Right ventricle myocardium inferior (tissue), 1 donor: Measurements from ENCODE around the gene SLC7A14. TPM values are rescaled to one million over a fixed set of nuclear protein-coding genes. Genes with fewer than 3 reads are reported as not detected.

Source experiments
- ATAC-seq: fragments of 200-7000 bp; cut with Tn5 transposase; one replicate; pipeline ENCODE4 v1.9.1; 2020; ENCODE audit warnings: mild to moderate bottlenecking, moderate library complexity
- DNase-seq: peaks from one replicate; pipeline ENCODE4 v3.0.0; 2021; ENCODE audit errors: missing footprints
- intact Hi-C: fragments of 100-400 bp; cut with DNase I; formaldehyde crosslinking; loops from one replicate; pipeline ENCODE4 v1.11.0; 2022
- total RNA-seq: library from RNA; stranded (reverse); fragmentation: NEBNext Ultra II Directional; extraction: Animal tissue kit (Norgen Biotek cat#: 25700); gene quantifications from one replicate; pipeline ENCODE4 v1.2.1, GENCODE V29; 2021
- donor health status: DM: no; HTN: yes; CAD: no; lungs with severe emphysema.

Gene SLC7A14
- total RNA-seq, 1 donor from 2014 or later: not detected

DNA sequence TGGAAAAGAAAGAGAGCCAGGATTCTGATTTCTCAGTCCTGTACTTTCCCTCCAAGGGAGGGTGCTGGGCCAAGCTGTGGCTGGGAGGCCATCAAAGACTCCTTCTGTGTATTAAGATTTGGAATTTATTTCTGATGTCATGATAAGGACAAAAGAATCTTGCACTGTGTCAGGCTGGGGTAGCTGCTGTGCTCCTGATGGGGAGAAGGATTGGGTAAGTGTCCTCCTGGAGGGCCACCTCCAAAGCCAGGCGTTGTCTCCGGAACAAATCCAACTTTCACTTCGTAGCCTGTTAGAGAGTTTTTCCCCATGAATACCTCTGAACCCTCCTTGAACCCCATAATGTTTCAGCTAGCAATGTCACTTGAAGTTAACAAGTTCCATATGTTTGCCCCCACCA is 137.3 kb downstream of the SLC7A14 start:
- intact Hi-C loops: no loop called here
- DNase-seq: no peak
- no peak for ATAC-seq

DNA sequence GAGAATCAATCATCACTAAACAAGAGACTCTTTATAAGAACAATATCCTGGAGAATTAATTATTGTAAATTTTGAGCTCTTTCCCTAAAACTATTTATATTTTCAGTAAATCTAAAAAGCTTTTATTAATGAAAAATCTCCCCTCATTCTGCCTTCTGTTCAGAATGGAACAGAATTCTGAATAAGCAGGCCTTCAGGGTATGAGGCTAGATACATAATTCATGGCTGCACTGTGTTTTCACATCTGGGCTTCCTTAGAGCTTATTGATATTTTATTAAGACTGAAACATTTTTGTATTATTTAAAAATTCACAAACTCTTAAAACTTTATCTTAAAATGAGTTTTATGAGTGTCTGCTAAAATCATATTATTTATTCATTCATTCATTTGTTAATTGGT is 142.4 kb downstream of the SLC7A14 start:
- intact Hi-C loops: no loop called here
- ATAC-seq: no peak
- DNase-seq: no peak

DNA sequence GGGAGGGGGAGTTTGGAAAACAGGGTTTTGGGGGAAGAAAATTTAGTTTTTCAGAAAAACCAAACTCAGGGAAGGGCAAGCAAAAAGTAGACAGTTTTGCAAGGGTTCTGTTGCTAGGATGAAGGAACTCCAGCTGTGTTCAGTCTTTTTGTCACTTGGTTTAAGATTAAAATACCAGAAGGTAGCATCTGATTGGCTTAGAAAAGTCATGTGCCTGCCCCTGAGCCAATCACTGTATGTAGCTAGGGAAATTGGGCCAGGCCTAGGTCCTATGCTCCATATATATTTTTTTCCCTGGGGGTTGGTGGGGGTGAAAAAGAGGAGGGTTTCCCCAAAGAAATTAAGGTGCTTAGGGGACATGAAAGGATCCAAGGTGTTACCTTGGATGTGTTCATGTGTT is 142.9 kb downstream of the SLC7A14 start:
- DNase-seq: no peak
- no peak for ATAC-seq
- intact Hi-C loops: no loop called here

DNA sequence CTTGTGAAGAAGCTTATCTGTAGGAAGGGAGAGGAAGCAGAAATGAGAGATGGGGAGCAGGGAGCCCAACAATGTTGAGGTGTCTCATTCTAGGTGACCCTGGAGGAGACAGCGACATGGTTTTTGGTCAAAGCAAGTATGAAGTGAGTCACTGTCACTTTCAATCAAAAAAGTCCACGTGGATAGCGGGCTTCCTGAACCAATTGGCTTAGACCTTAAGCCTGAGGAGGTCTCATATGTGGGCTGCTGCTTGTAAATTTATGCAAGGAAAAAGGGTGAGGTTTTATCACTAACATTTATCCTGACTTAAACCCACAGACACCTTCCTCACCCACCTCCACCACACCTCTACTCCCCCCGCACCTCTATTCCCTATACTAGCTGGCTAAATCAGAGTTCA is 144.5 kb downstream of the SLC7A14 start:
- DNase-seq (no peak), ATAC-seq (no peak)
- intact Hi-C loops: no loop called here

DNA sequence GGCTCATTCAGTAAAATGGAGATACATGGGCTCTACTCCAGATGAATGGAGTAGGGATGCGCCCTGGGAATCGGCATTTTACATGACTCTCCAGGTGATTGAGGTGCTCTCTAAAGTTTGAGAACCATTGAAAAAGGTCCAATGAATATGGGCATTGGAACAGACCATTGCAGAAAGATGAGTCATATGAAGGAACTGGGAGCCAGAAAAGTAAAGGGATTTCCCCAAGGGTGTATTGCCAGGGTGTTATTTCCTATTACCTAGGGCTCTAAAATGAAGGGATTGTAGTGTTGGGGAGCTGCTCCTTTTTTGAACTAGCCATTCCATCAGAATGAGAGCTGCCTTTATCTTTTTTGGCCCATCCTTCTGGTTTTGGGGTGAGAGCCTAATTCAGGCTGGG is 145.5 kb downstream of the SLC7A14 start:
- no peak for ATAC-seq
- no peak for DNase-seq
- intact Hi-C loops: no loop called here

DNA sequence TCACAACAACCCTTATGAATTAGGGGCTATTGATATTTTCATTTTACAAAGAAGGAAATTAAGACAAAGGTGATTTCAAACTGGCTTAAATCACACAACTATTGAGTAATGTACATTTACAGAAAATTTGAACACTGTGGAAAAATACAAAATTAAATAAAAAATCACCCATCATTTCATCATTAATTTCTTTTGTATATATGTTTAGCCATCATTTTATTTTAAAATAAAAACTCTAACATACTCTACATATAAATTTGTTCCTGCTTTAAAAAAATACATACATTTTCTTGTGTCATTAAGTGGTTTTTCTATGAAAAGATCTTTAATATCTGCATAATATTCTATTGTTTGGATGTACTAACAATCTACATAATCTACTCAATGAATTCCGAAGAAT is 147.0 kb downstream of the SLC7A14 start:
- intact Hi-C loops: no loop called here
- DNase-seq: no peak
- no peak for ATAC-seq

DNA sequence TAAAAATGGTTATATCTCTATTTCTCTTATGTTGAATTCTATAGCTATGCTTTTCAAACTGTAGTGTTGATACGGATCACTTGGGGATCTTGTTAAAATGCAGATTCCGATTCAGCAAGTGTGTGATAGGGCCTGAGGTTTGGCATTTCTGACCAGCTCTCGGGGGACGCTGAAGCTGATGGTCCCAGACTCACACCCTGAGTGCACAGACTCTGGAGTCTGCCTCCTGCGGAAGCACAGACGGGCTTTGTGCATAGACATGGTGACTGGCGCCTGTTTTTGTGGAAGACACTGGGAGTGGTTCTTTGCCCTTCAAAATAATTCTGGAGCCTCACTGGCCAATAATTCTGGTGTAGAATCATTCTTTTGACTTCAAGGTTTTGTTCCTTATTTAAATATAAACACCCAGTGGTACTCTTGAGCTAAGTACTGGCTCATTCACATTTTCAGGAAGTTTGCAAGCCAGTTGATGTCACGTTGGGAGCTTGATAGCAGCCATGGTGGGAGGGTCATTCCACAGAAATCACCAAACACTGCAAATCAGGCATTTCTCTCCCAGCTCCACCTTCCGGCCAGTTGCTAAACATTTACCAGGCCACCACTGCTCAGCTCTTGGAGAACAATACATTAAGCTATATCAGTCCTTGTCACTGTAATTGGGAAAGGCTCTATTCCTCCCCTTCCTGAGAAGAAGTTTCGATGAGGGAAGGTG is 148.0 kb downstream of the SLC7A14 start:
- ATAC-seq: no peak
- DNase-seq: no peak
- intact Hi-C loops: no loop called here

DNA sequence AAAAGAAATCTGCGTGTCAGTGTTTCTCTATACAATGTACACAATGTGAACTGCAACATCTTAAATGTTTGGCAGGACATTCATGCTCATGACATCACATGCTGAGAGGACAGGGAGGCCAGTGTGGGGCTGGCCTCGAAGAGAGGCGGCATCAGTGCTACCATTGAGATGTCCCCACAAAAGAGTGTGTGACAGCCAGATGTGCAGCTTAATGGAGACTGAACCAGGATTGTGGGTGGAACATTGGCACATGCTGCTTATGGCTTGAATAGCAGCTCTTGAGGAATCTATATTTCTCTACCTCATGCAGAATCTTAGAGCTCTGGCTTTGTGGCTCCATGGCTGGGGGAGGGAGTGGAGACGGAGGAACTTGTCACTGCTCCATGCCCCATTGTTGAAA is 148.7 kb downstream of the SLC7A14 start:
- DNase-seq (no peak), ATAC-seq (no peak)
- intact Hi-C loops: no loop called here

DNA sequence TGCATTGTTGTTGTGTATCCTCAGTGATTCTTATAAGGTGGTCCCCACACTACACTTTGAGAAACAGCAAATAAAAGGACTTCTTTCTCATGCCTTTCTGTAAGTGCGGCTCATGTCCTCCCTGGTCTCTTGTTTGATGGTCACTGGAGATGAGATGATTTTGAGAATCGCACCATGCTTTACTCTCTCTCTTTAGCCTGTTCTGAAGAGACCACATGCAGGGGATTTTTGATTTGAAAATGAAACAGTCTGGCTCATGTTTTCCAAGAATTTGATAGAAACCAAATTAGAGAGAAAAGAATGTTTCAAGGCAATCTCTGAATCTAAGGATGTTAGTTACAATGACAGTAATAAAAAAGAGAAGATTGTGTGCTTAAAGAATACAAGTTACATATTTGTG is 149.2 kb downstream of the SLC7A14 start:
- intact Hi-C loops: no loop called here
- DNase-seq (no peak), ATAC-seq (no peak)

DNA sequence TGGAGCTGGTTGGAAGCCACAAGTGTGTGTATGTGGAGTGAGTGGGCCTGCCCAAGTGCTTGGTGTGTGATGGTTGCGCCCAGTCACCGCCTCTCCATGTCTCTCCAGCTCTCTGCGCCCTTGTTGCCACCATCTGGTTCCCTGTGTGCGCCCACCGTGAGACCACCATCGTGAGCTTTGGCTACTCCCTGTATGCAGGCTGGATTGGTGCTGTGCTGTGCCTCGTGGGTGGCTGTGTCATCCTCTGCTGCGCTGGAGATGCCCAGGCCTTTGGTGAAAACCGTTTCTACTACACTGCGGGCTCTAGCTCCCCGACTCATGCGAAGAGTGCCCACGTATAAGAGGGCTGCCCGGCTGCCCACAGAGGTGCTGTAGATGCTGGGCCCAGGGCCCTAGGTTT is 153.5 kb downstream of the SLC7A14 start:
- DNase-seq: no peak
- intact Hi-C loops: no loop called here
- no peak for ATAC-seq

DNA sequence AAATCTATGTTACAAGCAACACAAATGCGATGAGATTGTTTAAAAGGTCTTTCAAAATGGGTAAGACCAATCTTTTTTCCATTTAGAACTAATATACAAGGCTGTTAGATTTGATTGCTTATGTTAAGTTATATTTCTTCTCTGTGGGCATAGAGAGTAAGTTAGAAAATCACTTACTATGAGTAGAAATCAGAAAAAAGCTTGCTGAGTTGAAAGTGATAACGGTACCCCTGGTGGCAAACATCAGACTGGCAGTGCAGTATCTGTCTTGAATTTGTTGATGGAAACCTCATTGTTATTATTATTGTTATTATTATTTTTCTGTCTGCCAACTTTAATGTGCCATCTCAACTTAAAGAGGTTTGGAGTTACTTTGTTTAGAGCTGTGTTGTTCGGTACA is 154.8 kb downstream of the SLC7A14 start:
- ATAC-seq: no peak
- intact Hi-C loops: no loop called here
- DNase-seq: no peak

DNA sequence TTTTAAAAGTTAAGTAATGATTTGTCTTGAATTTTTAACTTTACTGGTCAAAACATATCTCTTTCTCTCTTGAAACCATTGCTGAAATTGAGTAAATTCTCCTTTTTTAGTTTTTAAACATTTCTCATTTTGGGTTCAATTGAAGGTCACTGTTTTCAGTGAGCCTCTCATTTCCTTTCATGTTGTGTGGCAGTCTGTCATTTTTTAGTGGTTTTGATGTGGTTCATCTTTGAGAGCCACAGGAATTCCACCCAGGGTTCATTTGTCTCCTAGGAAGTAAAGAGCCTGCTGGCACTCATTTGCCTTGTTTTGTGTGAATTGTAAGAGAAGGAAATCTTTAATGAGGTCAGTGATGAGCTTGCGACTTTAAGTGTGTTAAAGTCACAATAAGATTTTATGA is 156.8 kb downstream of the SLC7A14 start:
- ATAC-seq (no peak), DNase-seq (no peak)
- intact Hi-C loops: no loop called here

DNA sequence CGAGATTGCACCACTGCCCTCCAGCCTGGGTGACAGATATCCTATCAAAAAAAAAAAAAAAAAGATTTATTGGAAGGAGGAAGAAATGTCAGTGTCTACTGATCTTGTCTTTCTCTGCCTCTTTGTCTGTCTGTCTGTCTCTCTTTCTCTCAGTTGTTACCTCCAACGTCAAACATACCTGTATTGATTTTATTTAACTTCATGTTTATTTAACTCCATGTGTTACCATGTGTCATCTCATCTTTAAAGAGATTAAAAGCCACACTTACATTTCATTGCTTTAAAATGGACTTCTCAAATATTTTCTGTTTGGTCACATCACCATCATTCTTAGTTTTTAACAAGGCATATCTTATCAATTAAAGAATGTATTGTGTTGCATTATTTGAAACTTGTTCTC is 157.8 kb downstream of the SLC7A14 start:
- intact Hi-C loops: no loop called here
- ATAC-seq (no peak), DNase-seq (no peak)

DNA sequence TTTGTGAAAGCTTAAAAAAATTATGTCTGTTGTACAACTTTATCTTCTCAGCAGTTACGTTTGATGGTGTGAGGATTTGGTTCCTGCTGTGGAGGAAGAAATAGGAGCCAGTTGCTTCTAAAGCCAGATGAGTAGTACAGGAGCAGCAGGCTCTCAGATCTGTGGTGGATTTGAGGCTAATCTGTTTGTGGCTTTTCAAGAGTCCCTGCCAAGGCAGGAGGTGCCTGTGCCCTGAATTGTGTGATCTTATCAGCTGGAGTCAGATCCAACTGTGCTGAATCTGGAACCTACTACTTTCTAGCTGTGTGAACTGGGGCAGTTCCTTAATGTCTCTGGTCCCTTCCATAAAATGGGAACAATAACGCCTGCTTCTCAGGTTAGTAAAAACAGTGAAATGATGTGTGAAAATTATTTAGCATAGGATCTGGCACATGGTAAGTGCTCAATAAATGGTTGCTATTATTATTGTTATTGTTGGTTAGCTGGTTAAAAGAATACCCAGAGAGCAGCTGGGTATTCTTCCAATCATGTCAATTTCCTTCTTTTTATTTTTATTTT is 159.6 kb downstream of the SLC7A14 start:
- no peak for DNase-seq
- no peak for ATAC-seq
- intact Hi-C loops: no loop called here

DNA sequence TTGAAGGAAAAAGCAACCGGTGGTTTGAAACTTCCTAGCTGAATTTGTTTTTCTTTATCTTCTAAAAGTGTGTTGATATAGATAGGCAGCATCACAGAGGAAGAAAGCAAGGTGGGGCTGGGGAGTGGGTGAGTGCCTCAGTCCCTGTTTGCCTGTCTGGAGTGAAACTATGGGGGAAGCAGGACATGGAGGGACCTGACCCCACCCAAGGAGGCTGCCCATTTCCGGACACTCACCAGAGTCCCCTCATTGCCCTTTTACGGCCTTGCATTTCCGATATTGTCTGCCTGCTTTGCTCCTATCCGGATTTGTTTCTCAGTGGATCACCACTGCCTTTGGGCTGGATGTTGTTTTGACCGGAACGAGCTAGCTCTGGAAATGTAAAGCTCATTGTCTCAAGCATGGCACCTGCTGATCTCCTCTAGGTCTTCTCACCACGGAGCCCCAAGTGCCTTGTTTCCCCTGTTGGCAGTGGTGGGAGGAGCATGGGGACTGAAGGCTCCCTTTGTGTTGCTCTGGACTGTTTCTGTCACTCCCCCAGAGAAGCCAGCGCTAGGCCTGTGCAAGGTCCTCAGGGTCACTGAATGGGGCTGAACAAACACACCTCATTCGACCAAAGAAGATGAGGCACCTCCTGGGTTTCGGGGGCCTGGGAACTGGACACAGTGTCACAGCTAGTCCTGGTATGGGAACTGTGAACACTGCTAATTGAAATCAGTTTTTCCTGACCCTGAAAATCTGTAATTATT is 160.2 kb downstream of the SLC7A14 start:
- intact Hi-C loops: no loop called here
- DNase-seq (no peak), ATAC-seq (no peak)

DNA sequence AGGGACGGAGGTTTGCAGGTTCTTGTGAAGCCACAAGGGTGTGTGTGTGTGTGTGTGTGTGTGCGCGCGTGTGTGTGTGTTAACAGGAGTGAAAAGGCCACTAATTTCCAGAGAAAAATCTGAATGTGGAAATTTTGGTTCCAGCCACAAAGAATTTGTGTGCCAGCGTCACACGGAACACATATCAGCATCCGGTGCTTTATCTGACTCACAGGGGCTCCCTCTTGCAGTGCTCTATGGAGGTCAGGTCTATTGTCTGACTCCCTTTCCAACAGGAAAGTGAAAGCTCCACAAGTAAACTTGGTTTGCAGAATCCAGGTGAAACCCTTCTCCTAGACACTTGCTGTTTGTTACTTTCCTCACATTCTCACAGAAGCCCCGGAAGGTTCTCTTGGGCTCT is 161.0 kb downstream of the SLC7A14 start:
- intact Hi-C loops: no loop called here
- ATAC-seq (no peak), DNase-seq (no peak)

DNA sequence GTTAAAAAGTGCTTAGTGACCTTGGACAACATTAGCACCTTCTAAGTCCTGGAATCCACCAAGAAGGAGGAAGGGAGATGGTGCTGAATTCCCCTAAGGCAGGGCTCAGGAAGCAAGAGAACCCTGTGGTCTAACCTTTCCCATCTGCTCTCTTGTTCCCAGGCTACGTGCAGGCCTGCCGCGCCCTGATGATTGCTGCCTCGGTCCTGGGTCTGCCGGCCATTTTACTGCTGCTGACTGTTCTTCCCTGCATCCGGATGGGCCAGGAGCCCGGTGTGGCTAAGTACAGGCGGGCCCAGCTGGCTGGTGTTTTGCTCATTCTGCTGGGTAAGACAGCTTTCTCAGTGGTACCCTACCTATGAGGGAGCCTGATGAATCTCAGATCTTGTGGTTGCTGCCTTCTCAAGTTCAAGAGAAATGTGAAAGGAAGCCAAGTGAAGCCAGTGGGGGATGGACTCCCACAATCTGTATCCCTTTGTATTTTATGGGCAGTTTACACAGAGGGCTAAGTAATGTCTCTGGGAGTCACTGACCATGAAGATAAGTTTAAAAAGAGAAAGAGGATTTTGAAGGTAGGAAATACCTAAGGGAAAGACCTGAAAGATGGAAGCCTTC is 162.8 kb downstream of the SLC7A14 start:
- no peak for ATAC-seq
- intact Hi-C loops: no loop called here
- DNase-seq: no peak

DNA sequence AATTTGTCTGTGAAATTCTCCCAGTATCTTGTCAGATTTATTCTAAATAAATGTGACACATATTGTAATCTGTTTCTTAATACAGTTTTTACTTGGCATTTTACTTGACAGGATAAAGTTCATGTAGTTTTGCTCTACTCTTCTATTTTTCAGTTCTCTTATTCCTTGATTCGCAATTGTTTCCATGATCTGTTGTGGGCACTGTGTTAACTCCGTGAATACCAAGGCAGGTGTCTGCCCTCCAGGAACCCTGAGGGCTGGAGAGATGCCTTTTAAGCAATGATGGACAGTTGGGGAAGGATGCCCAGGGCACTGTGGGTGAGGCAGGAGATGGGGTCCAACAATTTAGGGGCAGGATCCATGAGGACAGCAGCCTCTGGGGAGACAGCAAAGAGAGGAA is 164.1 kb downstream of the SLC7A14 start:
- no peak for DNase-seq
- intact Hi-C loops: no loop called here
- no peak for ATAC-seq

DNA sequence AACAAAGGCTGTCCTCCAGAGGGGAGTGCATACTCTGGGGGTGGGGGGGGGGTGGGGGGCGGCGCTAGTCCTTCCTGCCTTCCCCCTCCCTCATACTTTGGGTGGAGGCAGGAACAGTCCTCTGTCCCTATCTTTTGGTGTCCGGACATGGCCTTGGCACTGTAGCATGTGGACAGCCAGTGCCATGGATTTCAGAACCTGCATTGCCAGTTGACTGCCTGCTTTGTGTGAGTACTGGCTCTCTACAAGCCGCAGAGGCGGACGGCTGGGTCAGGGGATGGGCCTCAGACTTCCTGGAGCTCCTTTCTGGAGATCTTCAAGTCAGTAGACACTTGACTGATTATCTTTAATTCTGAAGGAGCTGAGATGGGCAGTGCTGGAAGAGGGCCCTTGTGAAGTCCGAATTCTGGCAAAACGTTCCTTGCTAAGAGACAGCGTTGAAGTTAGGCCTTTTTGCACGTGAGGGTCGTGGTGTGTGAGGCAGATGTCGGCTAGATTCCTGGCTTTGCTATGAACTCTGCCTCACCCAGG is 164.7 kb downstream of the SLC7A14 start:
- DNase-seq: no peak
- no peak for ATAC-seq
- intact Hi-C loops: no loop called here

DNA sequence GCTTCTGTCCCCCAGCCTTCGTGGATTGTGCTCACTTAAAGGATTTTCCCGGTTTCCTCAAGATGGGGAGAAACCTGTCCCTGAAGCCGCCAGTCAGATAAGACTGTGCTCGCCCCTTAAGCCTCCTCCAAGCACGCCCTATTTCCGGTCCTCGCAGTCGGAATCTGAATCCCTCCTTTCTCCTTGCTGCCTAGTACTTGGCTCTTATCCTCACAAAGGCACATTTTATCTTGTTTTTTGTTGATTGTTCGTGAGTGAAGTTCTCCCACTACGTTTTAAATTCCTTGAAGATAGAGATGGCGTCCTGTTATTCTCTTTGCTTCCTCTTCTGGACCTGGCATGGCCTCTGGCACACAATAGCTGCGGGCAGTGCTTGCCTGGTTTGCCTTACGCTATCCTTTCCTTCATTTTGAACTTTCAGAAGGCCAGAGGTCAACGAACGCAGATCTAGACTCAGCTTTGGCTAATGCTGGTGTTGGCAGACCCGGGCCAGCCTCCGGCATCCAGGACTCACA is 165.5 kb downstream of the SLC7A14 start:
- intact Hi-C loops: no loop called here
- no peak for DNase-seq
- no peak for ATAC-seq
